Body of pancreas (tissue), 4 donors: ENCODE results near the gene CENPK. TPM values are rescaled to one million over a fixed set of nuclear protein-coding genes. Genes with fewer than 3 reads are reported as not detected.

ENCODE experiments used
- ATAC-seq: fragments of 150-250 bp; one replicate; pipeline ENCODE4 v1.9.1; 2016
- DNase-seq, 4 donors: peaks; one replicate each; pipeline ENCODE4 v3.0.0-alpha.2; 2019
- H3K27ac ChIP-seq, 4 donors: fragments of 200-600 bp; sonication (generic); 1 replicate in 3 of 4; 2 replicates in 1 of 4; pipeline versions ENCODE4 v1.5.1 to v1.6.1; 2016 to 2019; ENCODE audit warnings: mild to moderate bottlenecking in 1 of 4, mixed read lengths in 1 of 4, moderate library complexity in 1 of 4
- H3K27me3 ChIP-seq, 2 donors: fragments of 200-600 bp; sonication (generic); one replicate each; pipeline ENCODE4 v1.6.0; 2016; ENCODE audit warnings: mild to moderate bottlenecking in 1 of 2
- H3K36me3 ChIP-seq, 2 donors: fragments of 200-600 bp; sonication (generic); replicated peaks in 1 of 2; 2 replicates each; pipeline ENCODE4 v1.5.1; 2016; ENCODE audit warnings: low read depth in 2 of 2; ENCODE audit not compliant: insufficient read depth in 1 of 2
- H3K4me1 ChIP-seq: fragments of 200-600 bp; sonication (generic); one replicate; pipeline ENCODE4 v1.6.0; 2016
- H3K4me3 ChIP-seq, 2 donors: fragments of 200-600 bp; sonication (generic); 1 replicate in 1 of 2; 2 replicates in 1 of 2; pipeline ENCODE4 v1.5.1; 2016 to 2019
- H3K9me3 ChIP-seq, 3 donors: fragments of 200-600 bp; sonication (generic); 1 replicate in 2 of 3; 2 replicates in 1 of 3; pipeline ENCODE4 v1.5.1; 2016
- CTCF ChIP-seq, 7 experiments: fragments of 450-650 bp in 4 of 7; fragments of 200-600 bp in 3 of 7; sonication (generic) in 3 of 7; IDR thresholded peaks; one replicate each; pipeline ENCODE4 v1.5.1; 2016 to 2019; ENCODE audit warnings: antibody characterized with exemption in 7 of 7
- POLR2A ChIP-seq, 3 donors: fragments of 450-650 bp; IDR thresholded peaks; one replicate each; pipeline ENCODE4 v1.6.1; 2016; ENCODE audit warnings: antibody characterized with exemption in 3 of 3, mild to moderate bottlenecking in 2 of 3
- WGBS, 2 donors: methylation state at CpG; one replicate each; pipeline ENCODE4 v1.1.5; 2017; 5-methylcytosine and 5-hydroxymethylcytosine counted together
- intact Hi-C: fragments of 100-400 bp; cut with DNase I; formaldehyde crosslinking; loops from one replicate; pipeline ENCODE4 v1.15.1; 2023
- total RNA-seq, 2 donors: library from RNA; depleted of rRNA; stranded (reverse); fragments of >200 nt; gene quantifications; one replicate each; pipeline ENCODE4 v1.1.0, GENCODE V29; 2016

CENPK gene
- total RNA-seq, 2 donors from 2014 or later, result 1.3 TPM; not detected in 1

- no peaks in the 10 kb centered on the region for H3K9me3 ChIP-seq
- H3K27me3 ChIP-seq, result no peaks in the 10 kb centered on the region
- no peaks in the 10 kb centered on the region for H3K4me1 ChIP-seq
- H3K27ac ChIP-seq, result no peak overlapping the region
- H3K4me3 ChIP-seq, result no peak overlapping the region
- intact Hi-C loops, result no loop called here
- 79 to 88% methylated on average over 2 of the region's 2 CpGs for WGBS, 2 donors
- DNase-seq (no peak), ATAC-seq (no peak)
- TF ChIP-seq CTCF (IDR thresholded peaks at IDR 0.05), result no peak
- TF ChIP-seq POLR2A (IDR thresholded peaks at IDR 0.05), result no peak
- peaks cover 0 to 27% of the 10 kb centered on the region in 2 donors for H3K36me3 ChIP-seq
These were observed 25.7 kb upstream of the CENPK start for GRCh38 chr5:65588694-65589093.

- intact Hi-C loops, result no loop called here
- no peak overlapping the region for H3K4me3 ChIP-seq
- H3K27me3 ChIP-seq, result no peaks in the 10 kb centered on the region
- no peaks in the 10 kb centered on the region for H3K9me3 ChIP-seq
- ATAC-seq, result no peak
- no peak for TF ChIP-seq CTCF (IDR thresholded peaks at IDR 0.05)
- no peak for TF ChIP-seq POLR2A (IDR thresholded peaks at IDR 0.05)
- no peaks in the 10 kb centered on the region for H3K4me1 ChIP-seq
- no peak overlapping the region for H3K27ac ChIP-seq
- H3K36me3 ChIP-seq, result peaks cover 0 to 2% of the 10 kb centered on the region in 2 donors
- DNase-seq, result no peak
These were observed 14.2 kb upstream of the CENPK start for GRCh38 chr5:65577141-65577540.

- H3K4me3 ChIP-seq, result no peak overlapping the region
- H3K9me3 ChIP-seq, result no peaks in the 10 kb centered on the region
- no peak overlapping the region for H3K27ac ChIP-seq
- intact Hi-C loops, result no loop called here
- no peaks in the 10 kb centered on the region for H3K36me3 ChIP-seq
- no peaks in the 10 kb centered on the region for H3K27me3 ChIP-seq
- TF ChIP-seq CTCF (IDR thresholded peaks at IDR 0.05), result no peak
- TF ChIP-seq POLR2A (IDR thresholded peaks at IDR 0.05), result no peak
- 79 to 83% methylated on average over 2 of the region's 2 CpGs for WGBS, 2 donors
- DNase-seq (no peak), ATAC-seq (no peak)
- H3K4me1 ChIP-seq, result no peaks in the 10 kb centered on the region
These were observed 7.7 kb upstream of the CENPK start for GRCh38 chr5:65570598-65571226.

- peaks cover 24% of the 10 kb centered on the region for H3K4me1 ChIP-seq
- intact Hi-C loops, result no loop called here
- WGBS, 2 donors, result 83 to 86% methylated on average over 5 of the region's 5 CpGs
- TF ChIP-seq POLR2A (IDR thresholded peaks at IDR 0.05) (no peak), CTCF (IDR thresholded peaks at IDR 0.05) (no peak)
- H3K27me3 ChIP-seq, result no peaks in the 10 kb centered on the region
- H3K4me3 ChIP-seq, result no peak overlapping the region
- H3K9me3 ChIP-seq, result no peaks in the 10 kb centered on the region
- ATAC-seq, result no peak
- DNase-seq, result no peak
- H3K27ac ChIP-seq, result no peak overlapping the region
- H3K36me3 ChIP-seq, result no peaks in the 10 kb centered on the region
These were observed 3.5 kb upstream of the CENPK start for GRCh38 chr5:65566505-65566904.

- DNase-seq, result no peak
- no peak for TF ChIP-seq CTCF (IDR thresholded peaks at IDR 0.05)
- no peak for TF ChIP-seq POLR2A (IDR thresholded peaks at IDR 0.05)
- WGBS, 2 donors, result 3 to 4% methylated on average over 11 of the region's 11 CpGs
- H3K27me3 ChIP-seq, result no peaks in the 10 kb centered on the region
- H3K36me3 ChIP-seq, result no peaks in the 10 kb centered on the region
- no peaks in the 10 kb centered on the region for H3K9me3 ChIP-seq
- ATAC-seq, result no peak
- H3K4me1 ChIP-seq, result peaks cover 24% of the 10 kb centered on the region
- H3K27ac ChIP-seq, result peak overlapping the region in 3 of 4 donors; percentile 58 to 91 (median 86)
- intact Hi-C loops, result no loop called here
- peak overlapping the region; percentile 72 to 83 for H3K4me3 ChIP-seq
These were observed 809 bp upstream of the CENPK start for GRCh38 chr5:65563777-65564176.
